Kidney (tissue), 14 donors: ENCODE measurements around the gene CELA2A. TPM values are rescaled to one million over a fixed set of nuclear protein-coding genes. Genes with fewer than 3 reads are reported as not detected.
"Not testable (repeated sequence)": the region's sequence is repeated elsewhere in the genome, so short reads cannot be mapped to it uniquely, and the experiment has no call there.

Experiments used
- DNase-seq, 5 donors: peaks; one replicate each; pipeline ENCODE4 v3.0.0-alpha.2; 2013 to 2020
- FAIRE-seq: peaks from 2 replicates; lab custom pipeline; 2012; peaks lifted over from hg19 to GRCh38; lab: Jason Lieb, UNC
- H3K27ac ChIP-seq, 2 donors: one replicate each; pipeline ENCODE4 v1.7.0; 2013; ENCODE audit warnings: low read depth in 2 of 2, low read length in 2 of 2, inconsistent platforms in 1 of 2
- H3K27me3 ChIP-seq: one replicate; pipeline ENCODE4 v1.7.1; 2013; ENCODE audit warnings: low read length, inconsistent platforms; ENCODE audit not compliant: control insufficient read depth, insufficient read depth
- H3K36me3 ChIP-seq, 3 donors: one replicate each; pipeline versions ENCODE4 v1.7.0 to v1.7.1; 2013; ENCODE audit warnings: low read length in 3 of 3, control low read depth in 1 of 3, inconsistent platforms in 1 of 3; ENCODE audit not compliant: insufficient read depth in 3 of 3, control insufficient read depth in 2 of 3
- H3K4me1 ChIP-seq, 3 donors: one replicate each; pipeline versions ENCODE4 v1.7.0 to v1.7.1; 2013; ENCODE audit warnings: low read length in 3 of 3, inconsistent platforms in 1 of 3, low read depth in 1 of 3; ENCODE audit not compliant: control insufficient read depth in 2 of 3, insufficient read depth in 2 of 3
- H3K4me3 ChIP-seq, 3 donors: one replicate each; pipeline versions ENCODE4 v1.7.0 to v1.8.1; 2013; ENCODE audit warnings: low read length in 3 of 3, control low read depth in 1 of 3, inconsistent platforms in 1 of 3
- H3K9ac ChIP-seq, 3 donors: one replicate each; pipeline versions ENCODE4 v1.7.0 to v1.7.1; 2013; ENCODE audit warnings: low read length in 3 of 3, control low read depth in 1 of 3, inconsistent platforms in 1 of 3
- H3K9me3 ChIP-seq, 3 donors: one replicate each; pipeline versions ENCODE4 v1.7.0 to v1.7.1; 2013; ENCODE audit warnings: low read length in 3 of 3, control low read depth in 1 of 3, inconsistent platforms in 1 of 3; ENCODE audit not compliant: control insufficient read depth in 2 of 3, insufficient read depth in 1 of 3
- intact Hi-C: fragments of 100-400 bp; cut with DNase I; formaldehyde crosslinking; loops from one replicate; pipeline ENCODE4 v1.11.1; 2022
- polyA plus RNA-seq: library from polyadenylated mRNA; stranded (reverse); fragments of 350-450 nt; fragmentation: Illumina TruSeq; extraction: RNeasy Lipid Tissue Mini Kit (QIAGEN cat#74804); gene quantifications from one replicate; pipeline ENCODE4 v1.2.3, GENCODE V29; 2014; ENCODE audit warnings: low read depth, low replicate concordance; ENCODE audit not compliant: insufficient read depth
- total RNA-seq: library from RNA; stranded (reverse); fragmentation: NEBNext Ultra II Directional; extraction: Animal tissue kit (Norgen Biotek cat#: 25700); gene quantifications from one replicate; pipeline ENCODE4 v1.2.1, GENCODE V29; 2021
- TF ChIP-seq, protein P1 (sequence below): IDR thresholded peaks from 3 replicates; pipeline ENCODE4 v1.5.1; 2012; ENCODE audit warnings: mild to moderate bottlenecking, moderate library complexity, borderline replicate concordance; ENCODE audit not compliant: insufficient read depth; ENCODE audit errors: extremely low read depth
- donor health status: control.
- donor health status: control.
- donor health status: control.
- donor health status: control.
- donor health status: control.
- donor health status: DM: yes; HTN: yes; CAD: no.
- donor health status: Normal renal cell carcinoma (clear cell type).

CELA2A gene
- total and polyA plus RNA-seq, 2 donors from 2014 or later = not detected

DNA sequence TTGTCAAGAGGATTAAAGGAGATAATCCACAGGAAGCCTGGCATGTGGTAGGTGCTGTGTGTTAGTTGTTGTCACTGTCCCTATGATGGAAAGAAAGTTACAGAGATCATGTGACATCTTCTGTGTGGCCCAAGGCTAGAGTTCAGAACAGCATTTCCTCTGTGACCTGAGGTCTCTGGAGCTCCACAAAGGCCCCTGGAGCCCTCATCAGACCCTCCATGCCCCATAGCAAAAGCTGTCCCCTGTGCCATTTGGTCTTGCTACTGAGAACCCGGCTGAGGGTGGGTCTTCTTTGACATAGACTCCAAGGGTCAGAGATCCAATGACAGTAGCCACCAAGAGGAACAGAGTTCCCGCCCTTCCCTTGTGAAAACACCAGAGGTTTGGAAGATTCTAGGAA, 27.4 kb downstream of the CELA2A start:
- Histone ChIP-seq H3K4me1 (no peaks in the 10 kb centered on the region), H3K9ac (no peak overlapping the region), H3K9me3 (no peaks in the 10 kb centered on the region), H3K27me3 (no peaks in the 10 kb centered on the region), H3K36me3 (no peaks in the 10 kb centered on the region), H3K27ac (no peak overlapping the region), H3K4me3 (no peak overlapping the region)
- FAIRE-seq (no peak), DNase-seq (no peak)
- TF ChIP-seq, protein P1, sequence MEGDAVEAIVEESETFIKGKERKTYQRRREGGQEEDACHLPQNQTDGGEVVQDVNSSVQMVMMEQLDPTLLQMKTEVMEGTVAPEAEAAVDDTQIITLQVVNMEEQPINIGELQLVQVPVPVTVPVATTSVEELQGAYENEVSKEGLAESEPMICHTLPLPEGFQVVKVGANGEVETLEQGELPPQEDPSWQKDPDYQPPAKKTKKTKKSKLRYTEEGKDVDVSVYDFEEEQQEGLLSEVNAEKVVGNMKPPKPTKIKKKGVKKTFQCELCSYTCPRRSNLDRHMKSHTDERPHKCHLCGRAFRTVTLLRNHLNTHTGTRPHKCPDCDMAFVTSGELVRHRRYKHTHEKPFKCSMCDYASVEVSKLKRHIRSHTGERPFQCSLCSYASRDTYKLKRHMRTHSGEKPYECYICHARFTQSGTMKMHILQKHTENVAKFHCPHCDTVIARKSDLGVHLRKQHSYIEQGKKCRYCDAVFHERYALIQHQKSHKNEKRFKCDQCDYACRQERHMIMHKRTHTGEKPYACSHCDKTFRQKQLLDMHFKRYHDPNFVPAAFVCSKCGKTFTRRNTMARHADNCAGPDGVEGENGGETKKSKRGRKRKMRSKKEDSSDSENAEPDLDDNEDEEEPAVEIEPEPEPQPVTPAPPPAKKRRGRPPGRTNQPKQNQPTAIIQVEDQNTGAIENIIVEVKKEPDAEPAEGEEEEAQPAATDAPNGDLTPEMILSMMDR = no peak
- intact Hi-C loops = no loop called here

DNA sequence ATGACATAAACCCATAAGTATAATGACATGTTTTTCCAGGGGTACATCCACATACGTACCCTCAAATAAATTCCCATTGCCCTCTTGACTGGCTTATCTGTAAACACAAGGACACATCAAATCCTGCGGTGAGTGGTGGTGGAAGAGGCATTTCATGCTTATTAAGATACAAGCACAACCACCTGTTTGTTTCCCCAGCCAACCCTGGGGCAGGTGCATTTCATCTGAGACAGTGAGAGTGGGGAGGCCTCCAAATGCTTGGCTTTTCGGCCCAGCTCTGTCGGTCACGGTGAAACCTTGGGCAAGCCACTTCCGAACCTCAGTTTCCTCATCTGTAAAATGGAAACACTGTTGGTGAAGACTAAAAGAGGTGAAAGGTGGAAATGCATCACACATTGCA, 27.9 kb downstream of the CELA2A start:
- intact Hi-C loops, FAIRE-seq, H3K4me1 ChIP-seq: not testable (repeated sequence)

GRCh38 chr1:15485636-15486035, 29.1 kb downstream of the CELA2A start:
- intact Hi-C loops = no loop called here
- H3K36me3 ChIP-seq = no peaks in the 10 kb centered on the region
- H3K27ac ChIP-seq = no peak overlapping the region
- no peaks in the 10 kb centered on the region for H3K9me3 ChIP-seq
- no peak for DNase-seq
- no peak for FAIRE-seq
- H3K4me1 ChIP-seq = no peaks in the 10 kb centered on the region
- H3K9ac ChIP-seq = no peak overlapping the region
- H3K4me3 ChIP-seq = no peak overlapping the region
- TF ChIP-seq, protein P1 = no peak
- no peaks in the 10 kb centered on the region for H3K27me3 ChIP-seq

More for the DNA sequence above, 27.9 kb downstream of the CELA2A start:
- not testable (repeated sequence) for H3K9me3 ChIP-seq, H3K4me3 ChIP-seq, DNase-seq, H3K27ac ChIP-seq, H3K9ac ChIP-seq, H3K27me3 ChIP-seq, H3K36me3 ChIP-seq

- H3K9ac ChIP-seq, intact Hi-C loops, H3K9me3 ChIP-seq, H3K4me3 ChIP-seq, H3K27ac ChIP-seq, H3K27me3 ChIP-seq, H3K4me1 ChIP-seq, DNase-seq, FAIRE-seq, H3K36me3 ChIP-seq: not testable (repeated sequence)
Measured at GRCh38 chr1:15486844-15487610, 30.5 kb downstream of the CELA2A start.
